H9 (cell line): Measurements from ENCODE around the gene GZMH. TPM values are rescaled to one million over a fixed set of nuclear protein-coding genes. Genes with fewer than 3 reads are reported as not detected.

ENCODE experiments used
- DNase-seq: peaks from one replicate; pipeline ENCODE4 v3.0.0-alpha.2; 2017
- H2AFZ ChIP-seq: one replicate; pipeline ENCODE4 v1.6.1; 2013; ENCODE audit warnings: mild to moderate bottlenecking, low read length, control low read depth, moderate library complexity
- H2AK5ac ChIP-seq: 2 replicates; pipeline ENCODE4 v1.6.1; 2013; ENCODE audit warnings: low read length, control low read depth, mixed read lengths; ENCODE audit not compliant: insufficient read length
- H2BK120ac ChIP-seq: one replicate; pipeline ENCODE4 v1.6.1; 2013; ENCODE audit warnings: low read depth, mild to moderate bottlenecking, low read length, control low read depth, inconsistent platforms; ENCODE audit not compliant: poor library complexity, severe bottlenecking
- H2BK12ac ChIP-seq: 2 replicates; pipeline ENCODE4 v1.6.1; 2013; ENCODE audit warnings: low read length, control low read depth, mixed read lengths, low read depth; ENCODE audit not compliant: insufficient read length
- H2BK15ac ChIP-seq: 2 replicates; pipeline ENCODE4 v1.6.1; 2013; ENCODE audit warnings: low read depth, low read length, control low read depth
- H2BK20ac ChIP-seq: one replicate; pipeline ENCODE4 v1.6.1; 2013; ENCODE audit warnings: low read depth, mild to moderate bottlenecking, low read length, control low read depth, inconsistent platforms; ENCODE audit not compliant: poor library complexity, severe bottlenecking
- H2BK5ac ChIP-seq: 2 replicates; pipeline ENCODE4 v1.6.1; 2013; ENCODE audit warnings: low read length, control low read depth, mixed read lengths; ENCODE audit not compliant: insufficient read length
- H3K14ac ChIP-seq: 2 replicates; pipeline ENCODE4 v1.6.1; 2013; ENCODE audit warnings: low read length, control low read depth; ENCODE audit not compliant: insufficient read depth
- H3K18ac ChIP-seq: 2 replicates; pipeline ENCODE4 v1.6.1; 2013; ENCODE audit warnings: low read depth, mild to moderate bottlenecking, mixed read lengths, low read length, control low read depth; ENCODE audit not compliant: insufficient read length
- H3K23ac ChIP-seq: 2 replicates; pipeline ENCODE4 v1.6.1; 2013; ENCODE audit warnings: low read length, control low read depth, mixed read lengths, low read depth; ENCODE audit not compliant: insufficient read length
- H3K23me2 ChIP-seq: 2 replicates; pipeline ENCODE4 v1.6.1; 2013; ENCODE audit warnings: low read depth, mild to moderate bottlenecking, mixed read lengths, low read length, control low read depth; ENCODE audit not compliant: insufficient read length, poor library complexity, severe bottlenecking
- H3K27ac ChIP-seq: 2 replicates; pipeline ENCODE4 v1.5.1; 2013; ENCODE audit warnings: low read length, control low read depth, mixed read lengths, low read depth; ENCODE audit not compliant: insufficient read length
- H3K27me3 ChIP-seq: 2 replicates; pipeline ENCODE4 v1.6.1; 2013; ENCODE audit warnings: low read length, control low read depth, inconsistent platforms; ENCODE audit not compliant: insufficient read depth
- H3K4ac ChIP-seq: 2 replicates; pipeline ENCODE4 v1.6.1; 2013; ENCODE audit warnings: low read depth, mild to moderate bottlenecking, control low read depth, inconsistent platforms, low read length, moderate library complexity
- H3K4me1 ChIP-seq: 2 replicates; pipeline ENCODE4 v1.6.1; 2013; ENCODE audit warnings: low read length, control low read depth, inconsistent platforms; ENCODE audit not compliant: insufficient read depth
- H3K4me2 ChIP-seq: 2 replicates; pipeline ENCODE4 v1.6.1; 2013; ENCODE audit warnings: low read length, control low read depth, mixed read lengths; ENCODE audit not compliant: insufficient read length, insufficient read depth
- H3K56ac ChIP-seq: 2 replicates; pipeline ENCODE4 v1.6.1; 2013; ENCODE audit warnings: low read depth, mild to moderate bottlenecking, mixed read lengths, low read length, control low read depth; ENCODE audit not compliant: insufficient read length
- H3K79me1 ChIP-seq: 2 replicates; pipeline ENCODE4 v1.6.1; 2013; ENCODE audit warnings: low read depth, mild to moderate bottlenecking, moderate library complexity, low read length, control low read depth, inconsistent platforms; ENCODE audit not compliant: insufficient read depth, poor library complexity, severe bottlenecking
- H3K79me2 ChIP-seq: 2 replicates; pipeline ENCODE4 v1.6.1; 2013; ENCODE audit warnings: low read length, control low read depth, inconsistent platforms; ENCODE audit not compliant: insufficient read depth
- H3K9ac ChIP-seq: 2 replicates; pipeline ENCODE4 v1.6.1; 2013; ENCODE audit warnings: low read length, control low read depth, mixed read lengths; ENCODE audit not compliant: insufficient read length; ENCODE audit errors: extremely low read depth
- H3K9me3 ChIP-seq: one replicate; pipeline ENCODE4 v1.6.1; 2013; ENCODE audit warnings: low read depth, low read length, inconsistent platforms; ENCODE audit not compliant: control insufficient read depth
- H3T11ph ChIP-seq: one replicate; pipeline ENCODE4 v1.6.1; 2013; ENCODE audit warnings: mild to moderate bottlenecking, low read length, control low read depth, inconsistent platforms
- H4K20me1 ChIP-seq: one replicate; pipeline ENCODE4 v1.6.1; 2013; ENCODE audit not compliant: control insufficient read depth, insufficient read length, insufficient read depth
- H4K5ac ChIP-seq: 2 replicates; pipeline ENCODE4 v1.6.1; 2013; ENCODE audit warnings: low read depth, mild to moderate bottlenecking, mixed read lengths, low read length, control low read depth; ENCODE audit not compliant: insufficient read length
- H4K8ac ChIP-seq: replicated peaks from 2 replicates; pipeline ENCODE4 v1.6.1; 2013; ENCODE audit warnings: low read length, control low read depth, mixed read lengths, low read depth; ENCODE audit not compliant: insufficient read length
- H4K91ac ChIP-seq: 2 replicates; pipeline ENCODE4 v1.6.1; 2013; ENCODE audit warnings: low read depth, mild to moderate bottlenecking, moderate library complexity, mixed read lengths, low read length, control low read depth; ENCODE audit not compliant: insufficient read length
- H3K27ac Mint-ChIP-seq, 3 experiments: 2 replicates in 2 of 3; 3 replicates in 1 of 3; pipeline ENCODE4 v1.8.0; 2020 to 2021; ENCODE audit warnings: mixed read lengths in 3 of 3, mild to moderate bottlenecking in 1 of 3, moderate library complexity in 1 of 3
- H3K27me3 Mint-ChIP-seq: 2 replicates; pipeline ENCODE4 v1.8.0; 2021; ENCODE audit warnings: low read depth, mild to moderate bottlenecking, moderate library complexity, mixed read lengths
- H3K36me3 Mint-ChIP-seq, 3 experiments: 2 replicates in 2 of 3; 3 replicates in 1 of 3; pipeline ENCODE4 v1.8.0; 2020 to 2021; ENCODE audit warnings: low read depth in 3 of 3, mixed read lengths in 3 of 3; ENCODE audit not compliant: insufficient read depth in 1 of 3
- H3K4me1 Mint-ChIP-seq, 2 experiments: 2 replicates each; pipeline ENCODE4 v1.8.0; 2020; ENCODE audit warnings: mixed read lengths in 2 of 2
- H3K4me3 Mint-ChIP-seq, 2 experiments: 2 replicates in 1 of 2; 3 replicates in 1 of 2; pipeline ENCODE4 v1.8.0; 2020 to 2021; ENCODE audit warnings: mild to moderate bottlenecking in 2 of 2, mixed read lengths in 2 of 2, moderate library complexity in 1 of 2
- H3K9me3 Mint-ChIP-seq, 2 experiments: 2 replicates in 1 of 2; 3 replicates in 1 of 2; pipeline ENCODE4 v1.8.0; 2020; ENCODE audit warnings: mild to moderate bottlenecking in 2 of 2, mixed read lengths in 2 of 2, moderate library complexity in 1 of 2
- WGBS: extraction: QIAGEN DNeasy Blood & Tissue Kit; methylation state at CpG from one replicate; pipeline ENCODE4 v1.1.7; 2013; ENCODE audit warnings: missing lambda C conversion rate, low lambda C conversion rate, mixed read lengths; ENCODE audit not compliant: insufficient read length; ENCODE audit errors: extremely low coverage; 5-methylcytosine and 5-hydroxymethylcytosine counted together
- total RNA-seq: library from RNA; stranded (reverse); gene quantifications from 2 replicates; pipeline ENCODE4 v1.2.1, GENCODE V29; 2021
- TF ChIP-seq, protein P1 (sequence below): fragments of 200-600 bp; sonication (generic); conservative IDR thresholded peaks from 3 replicates; pipeline ENCODE4 v1.8.0; 2021; ENCODE audit warnings: antibody characterized with exemption, mild to moderate bottlenecking

The GZMH gene
- total RNA-seq, 1 experiment from 2014 or later = not detected

GRCh38 chr14:24576771-24577170 lies 32.7 kb downstream of the GZMH start:
- Histone ChIP-seq H4K8ac (no peak overlapping the region), H3K23ac (no peak overlapping the region), H3K23me2 (peaks cover 3% of the 10 kb centered on the region), H3K27me3 (no peaks in the 10 kb centered on the region), H3K56ac (no peak overlapping the region), H3K4ac (no peak overlapping the region), H4K5ac (no peak overlapping the region), H3K79me1 (no peaks in the 10 kb centered on the region), H3K14ac (no peak overlapping the region), H3K4me1 (0 out of 2 replicates have a peak, but pooled peaks cover 3% of the 10 kb centered on the region), H3T11ph (no peak overlapping the region), H2BK15ac (no peak overlapping the region), H3K9ac (no peak overlapping the region), H3K4me2 (no peak overlapping the region), H3K9me3 (no peaks in the 10 kb centered on the region), H2AFZ (no peak overlapping the region), H2AK5ac (no peak overlapping the region), H3K18ac (no peak overlapping the region), H2BK12ac (no peak overlapping the region), H2BK120ac (no peak overlapping the region), H3K27ac (no peak overlapping the region), H4K20me1 (no peaks in the 10 kb centered on the region), H4K91ac (no peak overlapping the region), H2BK20ac (no peak overlapping the region), H2BK5ac (no peak overlapping the region), H3K79me2 (no peaks in the 10 kb centered on the region)
- Mint-ChIP-seq H3K27me3 (peaks cover 3% of the 10 kb centered on the region), H3K27ac (no peak overlapping the region), H3K4me3 (no peak overlapping the region), H3K4me1 (no peaks in the 10 kb centered on the region), H3K36me3 (peaks cover 0 to 39% (median 0%) of the 10 kb centered on the region in 3 experiments; a peak in 2 of 7 replicates), H3K9me3 (peaks cover 0 to 76% of the 10 kb centered on the region in 2 experiments; a peak in 2 of 5 replicates)
- TF ChIP-seq, protein P1, sequence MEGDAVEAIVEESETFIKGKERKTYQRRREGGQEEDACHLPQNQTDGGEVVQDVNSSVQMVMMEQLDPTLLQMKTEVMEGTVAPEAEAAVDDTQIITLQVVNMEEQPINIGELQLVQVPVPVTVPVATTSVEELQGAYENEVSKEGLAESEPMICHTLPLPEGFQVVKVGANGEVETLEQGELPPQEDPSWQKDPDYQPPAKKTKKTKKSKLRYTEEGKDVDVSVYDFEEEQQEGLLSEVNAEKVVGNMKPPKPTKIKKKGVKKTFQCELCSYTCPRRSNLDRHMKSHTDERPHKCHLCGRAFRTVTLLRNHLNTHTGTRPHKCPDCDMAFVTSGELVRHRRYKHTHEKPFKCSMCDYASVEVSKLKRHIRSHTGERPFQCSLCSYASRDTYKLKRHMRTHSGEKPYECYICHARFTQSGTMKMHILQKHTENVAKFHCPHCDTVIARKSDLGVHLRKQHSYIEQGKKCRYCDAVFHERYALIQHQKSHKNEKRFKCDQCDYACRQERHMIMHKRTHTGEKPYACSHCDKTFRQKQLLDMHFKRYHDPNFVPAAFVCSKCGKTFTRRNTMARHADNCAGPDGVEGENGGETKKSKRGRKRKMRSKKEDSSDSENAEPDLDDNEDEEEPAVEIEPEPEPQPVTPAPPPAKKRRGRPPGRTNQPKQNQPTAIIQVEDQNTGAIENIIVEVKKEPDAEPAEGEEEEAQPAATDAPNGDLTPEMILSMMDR = no peak
- no CpG with 5 or more reads among the region's 5 CpGs for WGBS
- DNase-seq = no peak
